SK-N-SH treated with all-trans-retinoic acid at 6 μM for 48 hours (cell line): ENCODE results near the gene TMEM250.

Experiments
- ATAC-seq: fragments of 200-7000 bp; cut with Tn5 transposase; 3 replicates; pipeline ENCODE4 v1.9.1; 2020; ENCODE audit warnings: mild to moderate bottlenecking, moderate library complexity
- ARNTL ChIP-seq: fragments of 450-650 bp; formaldehyde crosslinking; IDR thresholded peaks from 2 replicates; pipeline ENCODE4 v1.5.0; 2020; ENCODE audit warnings: low read depth, mild to moderate bottlenecking, moderate library complexity, borderline replicate concordance
- CREB5 ChIP-seq: fragments of 250-450 bp; sonication (Bioruptor Pico); IDR thresholded peaks from 2 replicates; pipeline ENCODE4 v1.5.1; 2020; ENCODE audit warnings: low read depth, mild to moderate bottlenecking, moderate library complexity
- CSDC2 ChIP-seq: fragments of 250-450 bp; sonication (Bioruptor Pico); IDR thresholded peaks from 2 replicates; pipeline ENCODE4 v1.5.0; 2020; ENCODE audit warnings: mild to moderate bottlenecking, moderate library complexity
- CSRNP3 ChIP-seq: fragments of 250-450 bp; sonication (Bioruptor Pico); IDR thresholded peaks from 2 replicates; pipeline ENCODE4 v1.5.1; 2021; ENCODE audit warnings: mild to moderate bottlenecking, moderate library complexity
- ESRRG ChIP-seq: fragments of 250-450 bp; sonication (Bioruptor Pico); IDR thresholded peaks from 2 replicates; pipeline ENCODE4 v1.6.1; 2021; ENCODE audit warnings: mild to moderate bottlenecking
- OSR1 ChIP-seq: fragments of 250-450 bp; sonication (Bioruptor Pico); IDR thresholded peaks from 2 replicates; pipeline ENCODE4 v1.8.0; 2022; ENCODE audit warnings: moderate library complexity, mild to moderate bottlenecking, inconsistent platforms
- POU6F1 ChIP-seq: fragments of 250-450 bp; sonication (Bioruptor Pico); IDR thresholded peaks from 2 replicates; pipeline ENCODE4 v1.8.0; 2021; ENCODE audit warnings: low read depth, mild to moderate bottlenecking, moderate library complexity, borderline replicate concordance
- PPARA ChIP-seq: fragments of 250-450 bp; sonication (Bioruptor Pico); IDR thresholded peaks from 2 replicates; pipeline ENCODE4 v1.5.0; 2020; ENCODE audit warnings: mild to moderate bottlenecking, borderline replicate concordance
- RARB ChIP-seq: fragments of 250-450 bp; sonication (Bioruptor Pico); IDR thresholded peaks from 2 replicates; pipeline ENCODE4 v1.8.0; 2021; ENCODE audit warnings: mild to moderate bottlenecking, moderate library complexity
- SNAI2 ChIP-seq: fragments of 250-450 bp; sonication (Bioruptor Pico); IDR thresholded peaks from 2 replicates; pipeline ENCODE4 v1.5.0; 2020; ENCODE audit warnings: mild to moderate bottlenecking, moderate library complexity
- TCF4 ChIP-seq: fragments of 250-450 bp; sonication (Bioruptor Pico); IDR thresholded peaks from 2 replicates; pipeline ENCODE4 v1.8.0; 2021; ENCODE audit warnings: mild to moderate bottlenecking, moderate library complexity, borderline replicate concordance
- TSHZ2 ChIP-seq: fragments of 250-450 bp; sonication (Bioruptor Pico); IDR thresholded peaks from 2 replicates; pipeline ENCODE4 v1.5.0; 2020; ENCODE audit warnings: mild to moderate bottlenecking, moderate library complexity
- ZC3H10 ChIP-seq: fragments of 250-450 bp; sonication (Bioruptor Pico); IDR thresholded peaks from 2 replicates; pipeline ENCODE4 v1.5.1; 2021; ENCODE audit warnings: mild to moderate bottlenecking, moderate library complexity
- ZFP30 ChIP-seq: fragments of 450-650 bp; formaldehyde crosslinking; IDR thresholded peaks from 2 replicates; pipeline ENCODE4 v1.5.0; 2022; ENCODE audit warnings: mild to moderate bottlenecking, moderate library complexity
- ZNF565 ChIP-seq: fragments of 450-650 bp; formaldehyde crosslinking; conservative IDR thresholded peaks from 2 replicates; pipeline ENCODE4 v1.5.0; 2020; ENCODE audit warnings: low read depth, mild to moderate bottlenecking, moderate library complexity
- ZNF70 ChIP-seq: fragments of 450-650 bp; formaldehyde crosslinking; IDR thresholded peaks from 2 replicates; pipeline ENCODE4 v1.5.0; 2020; ENCODE audit warnings: mild to moderate bottlenecking, moderate library complexity
- ZNF8 ChIP-seq: fragments of 450-650 bp; formaldehyde crosslinking; IDR thresholded peaks from 2 replicates; pipeline ENCODE4 v1.5.0; 2020; ENCODE audit warnings: mild to moderate bottlenecking, moderate library complexity

TMEM250 gene

GRCh38 chr9:136086213-136086881 lies 32.3 kb downstream of the TMEM250 start:
- TF ChIP-seq ZC3H10 (CRISPR knock-in tag), result no peak
- TF ChIP-seq, all 23 proteins: peak for 0
- no peak for ATAC-seq

GRCh38 chr9:136085815-136086212 lies 32.9 kb downstream of the TMEM250 start:
- TF ChIP-seq POU6F1 (CRISPR knock-in tag), result no peak
- TF ChIP-seq CREB5 (CRISPR knock-in tag), result no peak
- no peak for TF ChIP-seq TCF4 (CRISPR knock-in tag)
- no peak for TF ChIP-seq ESRRG (CRISPR knock-in tag)
- no peak for TF ChIP-seq CSDC2
- TF ChIP-seq RARB, result no peak
- no peak for TF ChIP-seq OSR1 (CRISPR knock-in tag)
- ATAC-seq, result no peak

GRCh38 chr9:136084063-136084944 lies 34.4 kb downstream of the TMEM250 start:
- ATAC-seq, result no peak
- no peak for TF ChIP-seq ZNF8
- no peak for TF ChIP-seq ESRRG (CRISPR knock-in tag)
- no peak for TF ChIP-seq OSR1 (CRISPR knock-in tag)
- no peak for TF ChIP-seq ZNF70 (CRISPR knock-in tag)
- no peak for TF ChIP-seq POU6F1 (CRISPR knock-in tag)
- TF ChIP-seq CSRNP3 (CRISPR knock-in tag), result no peak
- no peak for TF ChIP-seq ARNTL
- TF ChIP-seq TSHZ2, result no peak
- TF ChIP-seq RARB, result no peak

- no peak for ATAC-seq
- TF ChIP-seq ARNTL (no peak), ZNF565 (CRISPR knock-in tag) (no peak), CSDC2 (no peak), TCF4 (CRISPR knock-in tag) (no peak), POU6F1 (CRISPR knock-in tag) (no peak), SNAI2 (CRISPR knock-in tag) (no peak), PPARA (CRISPR knock-in tag) (no peak), OSR1 (CRISPR knock-in tag) (no peak), ZFP30 (CRISPR knock-in tag) (no peak), TSHZ2 (no peak), ZNF70 (CRISPR knock-in tag) (no peak)
Observed at GRCh38 chr9:136083558-136084062, 35.1 kb downstream of the TMEM250 start.
